ENCODE data around the gene HPS1.

DNA sequence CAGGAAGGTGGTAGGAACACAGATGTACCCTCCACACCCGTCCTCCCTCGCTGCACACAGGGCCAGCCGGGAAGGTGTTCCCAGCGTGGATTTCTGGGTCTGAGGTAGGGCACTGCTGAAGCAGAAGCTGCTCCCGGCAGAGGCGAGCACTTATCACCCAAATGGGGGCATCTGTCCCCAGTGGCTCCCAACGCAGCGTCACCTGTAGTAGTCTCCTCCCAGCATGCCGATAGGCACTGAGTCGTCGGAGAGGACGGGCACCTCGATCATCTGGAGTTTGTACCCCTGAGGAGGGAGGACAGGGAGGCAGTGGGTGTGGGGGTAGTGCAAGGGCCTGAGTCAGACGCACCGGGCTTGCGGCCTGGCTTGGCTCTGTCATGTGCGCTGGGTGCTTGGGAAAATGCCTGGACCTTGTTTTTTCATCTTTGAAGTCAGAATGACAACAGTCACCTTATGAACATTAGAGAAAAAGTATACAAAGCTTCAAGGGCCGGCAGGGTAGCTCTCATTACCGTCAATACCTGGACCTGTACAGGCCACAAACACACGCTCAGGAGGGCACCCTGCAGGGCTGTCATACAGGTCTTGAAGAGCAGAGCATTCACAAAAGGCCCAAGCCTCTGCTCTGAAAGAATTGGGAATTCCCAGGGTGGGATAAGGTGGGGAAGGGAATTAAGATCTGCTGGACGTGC, 28.6 kb downstream of the HPS1 start:
- TF ChIP-seq, protein P1, sequence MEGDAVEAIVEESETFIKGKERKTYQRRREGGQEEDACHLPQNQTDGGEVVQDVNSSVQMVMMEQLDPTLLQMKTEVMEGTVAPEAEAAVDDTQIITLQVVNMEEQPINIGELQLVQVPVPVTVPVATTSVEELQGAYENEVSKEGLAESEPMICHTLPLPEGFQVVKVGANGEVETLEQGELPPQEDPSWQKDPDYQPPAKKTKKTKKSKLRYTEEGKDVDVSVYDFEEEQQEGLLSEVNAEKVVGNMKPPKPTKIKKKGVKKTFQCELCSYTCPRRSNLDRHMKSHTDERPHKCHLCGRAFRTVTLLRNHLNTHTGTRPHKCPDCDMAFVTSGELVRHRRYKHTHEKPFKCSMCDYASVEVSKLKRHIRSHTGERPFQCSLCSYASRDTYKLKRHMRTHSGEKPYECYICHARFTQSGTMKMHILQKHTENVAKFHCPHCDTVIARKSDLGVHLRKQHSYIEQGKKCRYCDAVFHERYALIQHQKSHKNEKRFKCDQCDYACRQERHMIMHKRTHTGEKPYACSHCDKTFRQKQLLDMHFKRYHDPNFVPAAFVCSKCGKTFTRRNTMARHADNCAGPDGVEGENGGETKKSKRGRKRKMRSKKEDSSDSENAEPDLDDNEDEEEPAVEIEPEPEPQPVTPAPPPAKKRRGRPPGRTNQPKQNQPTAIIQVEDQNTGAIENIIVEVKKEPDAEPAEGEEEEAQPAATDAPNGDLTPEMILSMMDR (IDR thresholded peaks at IDR 0.05; ENCODE audit: insufficient read depth, low read depth, low read length) = no peak
- TF ChIP-seq EZH2 (IDR thresholded peaks at IDR 0.05; ENCODE audit: insufficient read depth, low read length) = no peak
